Coronary artery (tissue), 2 donors: ENCODE results near the gene SH3D19.

Source experiments
- DNase-seq: peaks from one replicate; pipeline ENCODE4 v3.0.0-alpha.2; 2017; ENCODE audit warnings: low spot score
- H3K27ac ChIP-seq, 2 donors: fragments of 200-600 bp; sonication (generic); one replicate each; pipeline ENCODE4 v1.5.1; 2016 to 2019
- H3K4me3 ChIP-seq: fragments of 200-600 bp; sonication (generic); 2 replicates; pipeline ENCODE4 v1.5.1; 2016; ENCODE audit warnings: mild to moderate bottlenecking, moderate library complexity
- TF ChIP-seq, protein P1 (sequence below): fragments of 200-600 bp; sonication (generic); IDR thresholded peaks from one replicate; pipeline ENCODE4 v1.5.1; 2019; ENCODE audit warnings: antibody characterized with exemption

The SH3D19 gene

DNA sequence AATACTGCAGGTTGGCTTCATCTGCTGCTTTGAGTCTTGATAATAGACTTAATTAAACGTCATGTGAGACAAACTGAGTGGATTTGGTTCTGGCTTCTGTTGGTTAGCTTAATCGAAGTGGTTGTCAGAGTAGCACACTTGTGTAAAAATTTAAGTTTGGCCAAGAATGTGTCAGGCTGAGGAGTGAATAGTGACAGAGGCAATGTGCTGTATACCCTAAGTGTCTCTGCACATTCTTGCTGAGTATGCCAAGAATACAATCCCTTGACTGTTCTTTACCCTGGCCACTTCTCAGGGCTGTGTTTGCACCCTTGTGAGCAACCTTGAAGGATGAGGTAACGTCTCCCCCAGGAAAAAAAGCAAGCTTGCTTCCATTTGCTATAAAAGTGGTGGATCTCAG, 211.1 kb downstream of the SH3D19 start:
- DNase-seq, result no peak
- Histone ChIP-seq H3K4me3 (no peak overlapping the region), H3K27ac (peak overlapping the region in 1 of 2 donors; percentile 35)
- TF ChIP-seq, protein P1, sequence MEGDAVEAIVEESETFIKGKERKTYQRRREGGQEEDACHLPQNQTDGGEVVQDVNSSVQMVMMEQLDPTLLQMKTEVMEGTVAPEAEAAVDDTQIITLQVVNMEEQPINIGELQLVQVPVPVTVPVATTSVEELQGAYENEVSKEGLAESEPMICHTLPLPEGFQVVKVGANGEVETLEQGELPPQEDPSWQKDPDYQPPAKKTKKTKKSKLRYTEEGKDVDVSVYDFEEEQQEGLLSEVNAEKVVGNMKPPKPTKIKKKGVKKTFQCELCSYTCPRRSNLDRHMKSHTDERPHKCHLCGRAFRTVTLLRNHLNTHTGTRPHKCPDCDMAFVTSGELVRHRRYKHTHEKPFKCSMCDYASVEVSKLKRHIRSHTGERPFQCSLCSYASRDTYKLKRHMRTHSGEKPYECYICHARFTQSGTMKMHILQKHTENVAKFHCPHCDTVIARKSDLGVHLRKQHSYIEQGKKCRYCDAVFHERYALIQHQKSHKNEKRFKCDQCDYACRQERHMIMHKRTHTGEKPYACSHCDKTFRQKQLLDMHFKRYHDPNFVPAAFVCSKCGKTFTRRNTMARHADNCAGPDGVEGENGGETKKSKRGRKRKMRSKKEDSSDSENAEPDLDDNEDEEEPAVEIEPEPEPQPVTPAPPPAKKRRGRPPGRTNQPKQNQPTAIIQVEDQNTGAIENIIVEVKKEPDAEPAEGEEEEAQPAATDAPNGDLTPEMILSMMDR, result no peak

DNA sequence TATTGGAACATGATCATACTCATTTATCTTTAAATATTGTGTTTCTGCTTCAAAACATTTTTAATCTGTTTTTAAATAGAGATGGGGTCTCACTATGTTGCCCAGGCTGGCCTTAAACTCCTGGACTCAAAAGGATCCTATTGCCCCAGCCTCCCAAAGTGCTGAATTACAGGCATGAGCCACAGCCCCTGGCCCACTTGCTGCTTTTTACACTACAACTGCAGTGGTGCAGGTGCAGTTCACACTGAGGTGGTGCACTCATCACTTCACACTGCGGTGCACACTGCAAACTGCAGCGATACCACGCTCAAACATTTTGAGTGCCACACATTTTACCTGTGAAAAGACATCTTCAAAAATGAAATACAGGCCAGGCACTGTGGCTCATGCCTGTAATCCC, 215.2 kb downstream of the SH3D19 start:
- no peak overlapping the region for H3K27ac ChIP-seq
- no peak for DNase-seq
- TF ChIP-seq, protein P1, result no peak
- H3K4me3 ChIP-seq, result no peak overlapping the region

DNA sequence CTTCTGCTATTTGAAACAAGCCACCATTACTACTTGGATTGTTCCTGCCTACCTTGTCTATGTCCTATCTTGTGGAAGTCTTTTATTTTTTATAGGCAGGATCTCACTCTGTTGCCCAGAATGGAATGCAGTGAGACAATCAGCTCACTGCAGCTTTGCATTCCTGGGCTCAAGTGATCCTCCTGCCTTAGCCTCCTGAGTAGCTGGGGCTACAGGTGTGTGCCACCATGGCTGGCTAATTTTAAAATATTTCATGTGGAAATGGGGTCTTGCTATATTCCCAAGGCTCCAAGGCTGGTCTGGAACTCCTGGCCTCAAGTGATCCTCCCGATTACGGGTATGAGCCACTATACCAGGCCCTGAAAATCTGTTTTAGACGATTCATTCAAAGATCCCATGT, 218.3 kb downstream of the SH3D19 start:
- DNase-seq, result no peak
- TF ChIP-seq, protein P1, result no peak
- Histone ChIP-seq H3K4me3 (no peak overlapping the region), H3K27ac (no peak overlapping the region)

DNA sequence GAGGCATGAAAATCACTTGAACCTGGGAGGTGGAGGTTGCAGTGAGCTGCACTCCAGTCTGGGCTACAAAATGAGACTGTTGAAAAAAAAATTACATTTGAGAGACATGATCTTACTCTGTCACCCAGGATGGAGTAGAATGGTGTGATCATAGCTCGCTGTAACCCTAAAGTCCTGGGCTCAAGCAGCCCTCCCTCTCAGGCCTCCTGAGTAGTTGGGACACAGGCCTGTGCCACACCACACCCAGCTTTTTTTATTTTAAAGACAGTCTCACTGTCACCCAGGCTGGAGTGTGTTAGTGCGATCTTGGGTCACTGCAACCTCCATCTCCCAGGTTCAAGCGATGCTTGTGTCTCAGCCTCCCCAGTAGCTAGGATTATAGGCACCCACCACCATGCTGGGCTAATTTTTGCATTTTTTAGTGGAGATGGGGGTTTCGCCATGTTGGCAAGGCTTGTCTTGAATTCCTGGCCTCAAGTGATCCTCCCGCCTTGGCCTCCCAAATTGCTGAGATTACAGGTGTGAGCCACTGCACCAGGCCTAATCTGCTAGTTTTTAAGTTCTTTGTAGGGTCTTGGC, 219.9 kb downstream of the SH3D19 start:
- Histone ChIP-seq H3K4me3 (no peak overlapping the region), H3K27ac (no peak overlapping the region)
- TF ChIP-seq, protein P1, result no peak
- DNase-seq, result no peak

DNA sequence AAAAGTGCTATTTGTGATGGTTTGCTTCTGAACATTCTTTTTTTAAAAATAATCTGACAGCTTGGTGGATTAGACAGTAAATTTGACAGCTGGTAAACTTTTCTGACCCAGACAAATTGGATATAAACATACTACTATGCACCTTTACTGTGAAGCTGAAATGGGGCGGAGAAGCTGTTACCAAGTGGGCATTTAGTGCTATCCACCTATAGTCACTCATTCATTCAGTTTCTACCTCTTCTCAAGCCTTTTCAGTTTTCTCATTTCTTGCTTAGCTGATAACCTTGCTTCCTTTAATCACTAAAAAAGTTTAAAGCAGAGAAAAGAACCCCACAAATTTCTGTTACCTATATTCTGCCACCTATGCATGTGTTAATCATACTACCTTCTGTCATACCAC, 220.8 kb downstream of the SH3D19 start:
- TF ChIP-seq, protein P1, result no peak
- no peak for DNase-seq
- H3K4me3 ChIP-seq, result no peak overlapping the region
- no peak overlapping the region for H3K27ac ChIP-seq

DNA sequence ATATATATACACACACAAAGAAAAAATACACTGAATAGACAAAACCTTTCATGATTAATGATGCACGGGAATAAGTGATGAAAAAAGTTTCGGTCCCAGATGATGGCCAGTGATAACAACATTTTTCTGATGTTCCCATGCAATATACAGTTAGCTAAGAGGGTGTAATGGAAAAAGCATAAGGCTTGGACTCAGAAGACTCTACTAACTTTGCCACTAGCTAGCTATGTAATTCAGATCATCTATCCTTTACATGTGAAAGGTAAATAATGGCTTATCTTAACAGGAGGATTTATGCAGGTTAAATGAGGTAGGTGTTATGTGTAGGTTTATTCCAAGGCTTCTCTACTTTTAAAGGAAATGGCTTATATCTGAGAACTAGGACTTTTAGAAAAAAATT, 221.6 kb downstream of the SH3D19 start:
- H3K27ac ChIP-seq, result no peak overlapping the region
- DNase-seq, result no peak
- TF ChIP-seq, protein P1, result no peak

DNA sequence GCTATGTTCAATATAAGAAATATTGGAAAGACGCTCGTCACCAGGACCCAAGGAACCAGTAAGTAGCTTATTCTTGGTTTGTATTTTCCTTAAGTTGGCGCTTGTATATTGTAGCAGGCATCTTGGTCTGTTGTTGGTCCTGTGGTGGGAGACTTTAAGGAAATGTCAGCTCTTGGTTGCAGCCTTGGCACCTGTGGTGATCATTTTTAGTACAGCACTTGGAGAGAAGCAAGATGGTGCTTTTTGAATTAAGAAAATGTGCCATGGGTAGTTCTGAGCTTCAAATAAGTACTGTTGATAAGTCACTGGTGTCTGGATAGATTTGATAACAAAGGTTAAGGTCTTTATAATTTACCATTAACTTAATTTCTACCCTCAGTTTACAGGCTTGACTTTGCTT, 224.9 kb downstream of the SH3D19 start:
- Histone ChIP-seq H3K4me3 (peak overlapping the region; percentile 97), H3K27ac (peak overlapping the region in 1 of 2 donors; percentile 95)
- TF ChIP-seq, protein P1, result no peak
- DNase-seq, result no peak

More for the DNA sequence above, 221.6 kb downstream of the SH3D19 start:
- no peak overlapping the region for H3K4me3 ChIP-seq
